Stimulated activated CD4-positive, alpha-beta T cell treated with anti-CD3 and anti-CD28 coated beads, Interleukin-2, amount 100 ng/mL, for 48 hours (primary cell): ENCODE measurements around the gene TFAP2A.

Experiments used
- DNase-seq, 2 donors: peaks; one replicate each; pipeline ENCODE4 v3.0.0-alpha.2; 2020

The TFAP2A gene

DNA sequence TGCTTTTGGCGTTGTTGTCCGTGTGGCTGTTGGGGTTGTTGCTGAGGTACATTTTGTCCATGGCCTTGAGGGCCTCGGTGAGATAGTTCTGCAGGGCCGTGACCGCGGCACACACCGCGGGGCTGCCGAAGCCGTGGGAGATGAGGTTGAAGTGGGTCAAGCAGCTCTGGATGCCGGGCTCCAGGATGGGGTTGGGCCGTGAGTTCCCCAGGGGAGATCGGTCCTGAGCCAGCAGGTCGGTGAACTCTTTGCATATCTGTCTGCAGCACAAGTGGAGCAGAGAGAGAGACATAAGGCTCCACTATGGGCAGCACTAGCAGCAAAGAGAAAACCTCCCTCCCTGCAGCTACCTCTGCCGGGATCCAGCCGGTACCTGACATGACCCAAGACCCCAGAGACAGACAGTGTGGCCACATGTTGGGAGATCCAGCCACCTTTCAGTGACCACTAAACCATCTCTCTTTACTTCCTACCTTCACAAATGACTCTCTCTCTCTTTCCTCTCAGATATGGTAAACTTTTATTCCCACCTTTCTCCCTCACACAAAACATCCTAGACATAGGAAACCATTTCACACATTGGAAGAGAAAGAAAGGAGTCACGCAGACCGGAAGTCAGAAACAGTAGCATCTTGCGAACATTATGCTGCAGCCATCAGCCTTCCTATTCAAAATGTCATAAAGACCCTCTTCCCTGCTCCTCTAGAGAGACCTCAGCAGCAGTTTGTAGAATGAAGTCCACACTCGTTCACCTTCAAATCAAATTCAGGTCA is 16.2 kb downstream of the TFAP2A start:
- no peak for DNase-seq

DNA sequence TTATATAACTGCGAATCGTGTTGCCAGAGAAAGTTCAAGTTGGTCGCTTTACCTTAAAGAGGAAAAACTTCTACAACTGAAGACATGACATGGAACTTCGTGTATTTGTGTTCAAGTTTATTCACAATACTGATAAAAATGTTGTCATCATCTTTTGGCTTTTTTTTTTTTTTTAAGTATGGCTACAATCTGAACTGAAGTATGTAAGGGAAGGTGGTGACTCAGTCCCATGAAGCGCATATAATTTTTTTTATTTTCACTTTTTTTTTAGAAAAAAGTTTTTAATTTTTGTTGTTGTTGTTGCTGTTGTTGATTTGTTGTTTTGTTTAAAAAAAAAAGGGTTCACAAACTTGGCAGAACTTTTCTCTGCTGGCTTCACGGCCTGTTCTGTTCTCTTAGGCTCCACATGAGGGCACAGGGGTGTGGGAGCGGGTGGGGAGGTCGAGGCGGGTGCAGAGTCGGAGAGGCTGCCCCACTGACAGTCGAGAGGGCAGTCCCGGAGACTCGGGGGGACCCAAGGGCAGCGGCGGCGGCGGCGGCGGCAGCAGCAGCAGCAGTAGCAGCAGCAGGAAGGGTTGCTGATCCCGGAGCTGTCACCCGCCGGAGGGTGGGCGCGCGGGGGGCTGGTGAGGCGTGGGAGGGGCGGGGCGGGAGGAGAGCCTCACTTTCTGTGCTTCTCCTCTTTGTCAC is 17.0 kb downstream of the TFAP2A start:
- DNase-seq: no peak

DNA sequence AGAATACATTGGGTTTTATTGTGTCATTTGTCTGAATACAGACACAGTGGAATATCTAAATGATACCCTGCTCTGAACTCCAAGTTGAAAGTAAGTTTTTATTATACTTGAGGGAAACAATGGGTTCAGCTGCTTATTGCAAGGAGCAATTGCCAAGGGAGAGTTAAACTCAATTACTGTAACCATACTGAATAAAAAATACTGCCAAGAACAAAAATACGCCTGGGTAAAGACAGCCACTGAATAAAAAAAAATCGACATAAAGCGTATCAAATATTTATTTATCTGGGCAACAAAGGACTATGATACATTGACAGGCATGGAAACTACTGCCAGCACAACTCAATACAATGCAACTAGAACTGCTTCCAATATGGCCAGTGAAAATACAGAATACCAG is 18.1 kb downstream of the TFAP2A start:
- DNase-seq: no peak

DNA sequence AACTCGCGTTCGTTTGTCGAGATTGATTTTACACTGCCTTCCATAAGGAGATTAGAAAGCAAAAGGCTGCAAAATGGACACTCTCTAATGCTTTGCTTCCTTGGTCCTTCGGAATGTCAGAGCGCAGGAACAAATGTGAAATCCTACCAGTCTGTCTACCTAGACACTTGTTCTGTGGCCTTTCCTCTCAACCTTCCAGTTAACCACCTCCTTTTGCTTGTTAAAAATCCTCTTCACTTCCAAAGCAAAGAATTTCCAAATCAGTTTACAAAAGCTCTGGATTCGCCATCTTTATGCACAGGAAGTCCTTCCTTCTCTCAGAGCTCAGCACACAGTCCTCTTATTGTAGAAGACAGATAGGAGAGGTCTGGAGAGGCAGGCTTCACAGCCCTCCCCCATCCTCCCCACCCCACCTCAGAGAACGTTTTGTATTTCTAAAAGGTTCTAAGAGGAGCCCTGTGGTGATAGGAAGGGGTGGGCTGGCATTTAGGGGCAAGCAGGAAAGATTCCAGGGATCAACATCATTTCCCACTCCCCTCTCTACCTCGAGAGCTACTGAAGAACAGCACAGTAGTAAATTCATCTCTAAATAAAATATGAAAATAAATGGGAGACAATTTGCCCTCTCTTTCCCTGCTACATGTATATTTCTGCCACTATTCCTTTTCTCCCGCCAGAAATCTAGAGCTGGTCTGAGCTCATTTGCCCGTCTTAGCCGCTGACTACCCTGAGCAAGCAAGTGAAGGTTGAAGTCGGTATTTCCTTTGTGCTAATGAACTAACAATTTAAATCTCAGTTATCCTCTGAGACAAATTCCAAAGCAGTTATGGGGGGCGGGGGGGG is 18.9 kb downstream of the TFAP2A start:
- DNase-seq: no peak

DNA sequence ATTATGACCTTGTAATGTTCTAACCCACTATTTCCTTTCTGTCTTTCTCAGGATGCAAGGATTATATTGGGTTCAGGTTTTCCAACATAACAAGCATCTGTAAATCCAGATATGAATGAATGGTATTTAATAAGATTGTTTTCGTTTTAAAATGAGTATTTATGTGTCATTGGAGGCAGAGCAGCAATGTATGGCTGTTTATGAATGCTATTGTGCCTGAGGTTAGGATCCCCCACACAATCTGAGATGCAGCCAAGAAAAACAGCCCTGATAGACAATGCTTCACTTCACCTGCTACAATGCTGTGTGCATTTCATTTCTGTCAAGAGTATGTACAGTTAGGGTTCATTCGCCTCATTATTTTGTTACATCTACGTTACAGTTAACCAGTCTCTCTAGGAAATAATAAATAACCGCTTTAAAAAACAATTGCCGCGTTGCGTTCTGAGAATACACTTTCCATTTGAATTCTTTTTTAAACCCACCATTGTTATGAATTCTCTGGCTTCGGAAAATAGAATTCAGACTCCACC is 19.6 kb downstream of the TFAP2A start:
- DNase-seq: no peak

DNA sequence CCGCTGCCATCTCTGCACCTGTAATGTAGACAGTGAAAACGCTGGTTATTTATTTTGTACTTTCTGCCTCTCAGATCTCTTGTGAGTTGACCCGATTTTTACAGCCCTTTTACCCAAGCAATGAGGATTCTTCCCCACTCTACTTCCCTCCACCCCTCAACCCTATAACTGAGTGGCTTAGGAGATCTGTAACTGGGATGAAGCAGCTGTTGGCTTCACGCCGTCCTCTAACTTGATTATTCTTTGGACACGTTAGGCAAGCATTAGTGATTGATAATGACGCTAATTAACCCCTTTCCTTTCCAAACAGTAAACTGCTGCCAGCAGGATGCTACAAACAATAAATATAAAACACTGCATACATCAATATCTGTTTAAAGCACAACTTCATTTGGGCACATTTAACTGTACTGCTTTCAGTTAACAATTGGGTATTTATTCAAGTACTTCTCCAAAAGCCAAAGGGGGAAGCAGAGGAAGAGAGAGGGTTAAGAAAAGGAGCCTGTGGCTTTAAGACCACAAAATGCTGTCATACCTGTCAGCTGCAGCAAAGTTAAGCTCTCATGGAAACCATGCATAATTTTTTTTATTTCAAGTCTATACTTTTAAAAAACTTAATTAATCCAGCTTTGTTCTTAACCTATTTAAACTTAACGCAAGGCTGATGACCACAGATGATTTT is 21.2 kb downstream of the TFAP2A start:
- no peak for DNase-seq

- no peak for DNase-seq
These were observed 23.1 kb downstream of the TFAP2A start for GRCh38 chr6:10391799-10392198.

GRCh38 chr6:10391299-10391630 is 23.6 kb downstream of the TFAP2A start:
- no peak for DNase-seq

GRCh38 chr6:10390495-10391298 is 24.2 kb downstream of the TFAP2A start:
- DNase-seq: no peak

GRCh38 chr6:10389739-10390494 is 25.0 kb downstream of the TFAP2A start:
- no peak for DNase-seq

- no peak for DNase-seq
These were observed 27.9 kb downstream of the TFAP2A start for GRCh38 chr6:10386756-10387654.

DNA sequence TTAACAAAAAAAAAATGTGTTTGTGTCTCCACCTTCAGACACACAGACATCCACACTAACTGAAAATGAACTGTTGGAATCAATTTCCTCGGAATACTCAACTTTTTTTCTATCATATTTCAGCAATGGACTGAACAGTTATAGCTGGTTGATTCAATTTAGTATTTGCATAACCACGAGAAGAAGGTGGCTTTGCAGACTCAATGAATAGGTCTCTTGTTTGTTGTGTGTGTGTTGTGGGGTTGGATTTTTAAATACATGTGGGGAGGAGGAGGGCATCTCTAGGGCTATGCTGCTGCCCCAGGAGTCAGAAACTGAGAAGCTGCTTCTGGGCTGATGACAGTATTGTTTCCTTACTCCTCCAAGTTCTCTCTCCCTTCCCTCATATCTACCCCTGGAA is 28.7 kb downstream of the TFAP2A start:
- no peak for DNase-seq

DNA sequence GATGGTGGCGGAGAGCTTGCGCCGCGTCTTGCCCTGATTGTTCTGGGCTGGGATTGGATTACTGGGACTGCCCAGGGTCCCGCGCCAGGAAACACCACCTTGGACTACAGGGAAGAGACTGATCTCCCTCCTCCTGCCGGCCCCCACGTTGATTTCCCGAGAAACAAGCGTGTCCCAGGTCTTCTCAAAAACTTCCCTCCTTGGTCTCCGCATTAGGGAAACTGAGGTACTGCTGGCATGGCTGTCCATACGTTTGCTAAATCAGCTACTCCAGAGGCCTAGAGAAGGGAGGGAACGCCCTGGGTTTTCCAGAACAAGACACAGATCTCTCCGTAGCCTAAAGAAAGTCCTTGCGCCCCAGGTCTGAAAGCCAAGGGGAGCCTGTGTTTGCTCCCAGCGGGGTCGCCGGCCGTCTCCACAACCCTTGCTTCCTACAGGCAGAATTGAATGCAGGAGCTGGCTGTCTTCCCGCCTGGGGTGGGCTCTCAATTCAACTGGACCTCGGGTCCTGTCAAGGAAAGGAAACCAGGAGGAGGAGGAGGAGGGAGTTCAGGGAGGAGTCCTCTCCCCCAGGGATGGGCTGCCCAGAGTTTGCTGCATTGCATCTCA is 29.2 kb downstream of the TFAP2A start:
- no peak for DNase-seq

GRCh38 chr6:10384610-10385523 is 30.0 kb downstream of the TFAP2A start:
- no peak for DNase-seq

DNA sequence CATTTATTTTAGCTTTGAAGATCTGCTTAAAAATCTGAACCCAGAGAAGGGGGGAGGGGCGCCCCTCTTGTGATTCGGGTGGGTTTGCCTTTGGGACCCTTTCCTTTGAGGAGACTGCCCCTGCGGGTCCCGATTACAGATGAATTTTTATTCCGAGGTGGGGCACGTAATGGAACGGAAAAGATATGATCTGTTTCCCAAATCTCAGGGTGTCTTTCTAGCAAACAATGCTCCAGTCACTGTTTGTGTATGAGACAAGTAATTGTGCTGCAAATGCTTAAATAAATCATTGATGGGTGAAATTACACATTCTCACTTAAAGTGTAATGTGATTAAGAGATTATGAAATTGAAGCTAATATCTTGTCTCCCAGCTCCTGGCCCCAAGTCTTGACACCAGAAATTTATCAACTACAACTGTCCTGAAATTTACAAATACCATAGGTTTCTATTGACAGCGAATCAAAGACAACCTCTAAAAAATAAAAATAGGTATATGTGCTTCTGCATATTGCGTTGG is 30.7 kb downstream of the TFAP2A start:
- DNase-seq: no peak

DNA sequence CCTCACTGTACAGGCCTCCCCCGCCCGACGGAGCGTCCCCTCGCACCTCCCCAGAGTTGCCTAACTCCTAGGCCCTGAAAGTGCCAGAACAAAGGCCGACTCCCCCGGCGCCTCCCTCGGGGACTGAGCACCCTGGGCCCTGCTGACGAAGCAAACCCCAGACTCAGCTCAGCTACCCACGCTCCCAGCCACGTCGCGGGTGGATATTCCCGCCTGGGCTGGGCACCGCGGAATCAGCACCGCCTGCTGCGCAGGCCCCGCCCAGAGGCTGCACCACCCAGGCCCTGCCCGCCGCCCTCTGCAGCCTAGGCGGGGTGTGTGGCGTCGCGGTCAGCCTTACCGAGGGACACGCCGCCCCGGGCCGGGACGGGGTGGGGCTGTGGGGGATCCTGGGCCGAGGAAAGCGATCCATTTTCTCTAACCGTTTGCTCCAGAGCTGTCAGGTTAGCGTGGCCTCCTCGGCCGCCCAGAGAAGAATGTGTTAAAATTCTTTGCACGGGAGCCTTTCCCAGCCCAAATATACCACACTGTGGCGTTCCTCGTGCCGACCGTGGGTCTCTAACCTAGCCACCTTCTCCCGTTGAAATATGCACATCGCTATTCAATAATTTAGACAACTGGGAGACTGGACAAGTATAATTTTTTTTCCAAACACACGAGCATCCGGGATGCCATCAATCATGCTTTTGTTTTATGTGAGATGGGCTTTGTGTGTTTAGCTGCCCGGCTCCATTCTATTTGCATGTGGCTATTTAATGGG is 31.4 kb downstream of the TFAP2A start:
- DNase-seq: no peak

DNA sequence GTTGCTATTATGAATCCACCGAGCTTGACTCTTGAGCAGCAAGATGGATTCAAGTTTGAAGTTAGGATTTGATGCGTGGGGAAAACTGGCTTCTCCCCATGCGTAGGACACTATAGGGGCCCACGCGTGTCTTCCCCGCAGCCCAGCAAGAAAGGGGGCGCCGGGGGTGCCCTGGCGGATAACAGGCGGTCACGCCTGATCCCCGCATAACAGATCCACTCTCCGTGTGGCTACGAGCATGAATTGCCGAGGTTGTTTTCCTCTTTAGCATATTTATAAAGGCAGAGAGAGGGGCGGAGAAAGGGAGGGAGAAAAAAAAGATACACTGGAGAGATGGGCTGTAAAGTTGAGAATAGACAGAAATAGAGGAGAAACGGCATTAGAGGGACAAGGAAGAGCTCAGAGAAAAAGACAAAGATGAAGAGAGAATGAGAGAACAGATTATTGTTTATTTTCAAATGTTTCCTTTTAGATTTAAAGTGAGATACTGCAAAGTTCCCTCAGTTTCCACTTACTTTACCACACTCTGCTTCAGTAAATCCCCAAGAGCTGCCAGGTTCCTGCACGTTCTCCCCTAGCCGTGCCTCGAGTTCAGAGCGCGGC is 32.0 kb downstream of the TFAP2A start:
- DNase-seq: no peak
